MCF 10A (cell line): Measurements from ENCODE around the gene LIPH. TPM values are rescaled to one million over a fixed set of nuclear protein-coding genes. Genes with fewer than 3 reads are reported as not detected.
"Not testable (repeated sequence)": the region's sequence is repeated elsewhere in the genome, so short reads cannot be mapped to it uniquely, and the experiment has no call there.

Experiments
- BruUV-seq: library from RNA; stranded (reverse); fragments of 400-500 nt; replicated peaks from 2 replicates; lab custom pipeline; 2021; lab: Mats Ljungman, UMichigan
- CTCF ChIA-PET: fragments of 300-600 bp; sonication (Branson Sonifier 250); formaldehyde crosslinking; extraction: SDS; loops from one replicate; lab custom pipeline; 2021; ENCODE audit warnings: antibody characterized with exemption, inconsistent platforms; lab: Yijun Ruan, JAX
- POLR2A ChIA-PET: fragments of 300-600, 350-650 bp; sonication (Branson Sonifier 250); formaldehyde crosslinking; extraction: SDS; loops from one replicate; lab custom pipeline; 2020; ENCODE audit warnings: antibody characterized with exemption, inconsistent platforms; lab: Yijun Ruan, JAX
- DNase-seq: peaks from one replicate; pipeline ENCODE4 v3.0.0-alpha.2; 2018; ENCODE audit not compliant: unreplicated experiment
- H3K27ac Mint-ChIP-seq: one replicate; pipeline ENCODE4 v1.8.0; 2022; ENCODE audit warnings: mild to moderate bottlenecking, low read depth, mixed read lengths; ENCODE audit not compliant: unreplicated experiment
- H3K27me3 Mint-ChIP-seq: one replicate; pipeline ENCODE4 v1.8.0; 2022; ENCODE audit warnings: mixed read lengths; ENCODE audit not compliant: insufficient read depth, unreplicated experiment
- H3K36me3 Mint-ChIP-seq: one replicate; pipeline ENCODE4 v1.8.0; 2022; ENCODE audit warnings: mild to moderate bottlenecking, moderate library complexity, mixed read lengths; ENCODE audit not compliant: insufficient read depth, unreplicated experiment
- H3K4me1 Mint-ChIP-seq: one replicate; pipeline ENCODE4 v1.8.0; 2022; ENCODE audit warnings: mixed read lengths; ENCODE audit not compliant: insufficient read depth, unreplicated experiment
- H3K4me3 Mint-ChIP-seq: one replicate; pipeline ENCODE4 v1.8.0; 2022; ENCODE audit warnings: mild to moderate bottlenecking, moderate library complexity, mixed read lengths; ENCODE audit not compliant: unreplicated experiment
- H3K9me3 Mint-ChIP-seq: one replicate; pipeline ENCODE4 v1.8.0; 2022; ENCODE audit warnings: mixed read lengths; ENCODE audit not compliant: unreplicated experiment
- CTCF ChIP-seq: fragments of 200-600 bp; IDR thresholded peaks from one replicate; pipeline ENCODE4 v1.8.0; 2022; ENCODE audit warnings: antibody characterized with exemption, mild to moderate bottlenecking; ENCODE audit not compliant: unreplicated experiment
- intact Hi-C: fragments of 100-400 bp; cut with micrococcal nuclease; formaldehyde crosslinking; loops from 2 replicates; pipeline ENCODE4 v1.14.1; 2022
- total RNA-seq: library from RNA; stranded (reverse); gene quantifications from 2 replicates; pipeline ENCODE4 v1.2.3, GENCODE V29; 2022

Gene LIPH
- total RNA-seq, 1 experiment from 2014 or later = 0.07 TPM

- no TSS peak for BruUV-seq
- Mint-ChIP-seq H3K27me3 (no peaks in the 10 kb centered on the region), H3K27ac (no peak overlapping the region), H3K4me3 (no peak overlapping the region), H3K9me3 (no peaks in the 10 kb centered on the region), H3K4me1 (peaks cover 6% of the 10 kb centered on the region), H3K36me3 (peaks cover 20% of the 10 kb centered on the region)
- ChIA-PET CTCF (interaction anchor here (0.6 kb wide), 1 partner anchor 85 kb away, joined by 3 read pairs; no protein-coding TSS in a partner anchor), POLR2A (no interaction called here)
- no peak for TF ChIP-seq CTCF
- DNase-seq = peak; percentile 91
- intact Hi-C loops = no loop called here
Observed at GRCh38 chr3:185473290-185473815, 79.0 kb downstream of the LIPH start.

- H3K9me3 Mint-ChIP-seq = no peaks in the 10 kb centered on the region
- H3K27me3 Mint-ChIP-seq = no peaks in the 10 kb centered on the region
- CTCF ChIA-PET = interaction anchor here (0.6 to 1.8 kb wide), 3 partner anchors 9 to 1299 kb away, joined by 3 to 8 read pairs (median 7); no protein-coding TSS in a partner anchor
- POLR2A ChIA-PET = no interaction called here
- no peak for TF ChIP-seq CTCF
- no peak overlapping the region for H3K4me3 Mint-ChIP-seq
- intact Hi-C loops = no loop called here
- H3K27ac Mint-ChIP-seq = no peak overlapping the region
- DNase-seq = no peak
- no TSS peak for BruUV-seq
- H3K36me3 Mint-ChIP-seq = peaks cover 9% of the 10 kb centered on the region
- peaks cover 6% of the 10 kb centered on the region for H3K4me1 Mint-ChIP-seq
Observed at GRCh38 chr3:185470323-185470722, 82.1 kb downstream of the LIPH start.

GRCh38 chr3:185469542-185469941, 82.8 kb downstream of the LIPH start:
- BruUV-seq = no TSS peak
- DNase-seq = no peak
- intact Hi-C loops = no loop called here
- H3K4me3 Mint-ChIP-seq = no peak overlapping the region
- ChIA-PET CTCF (interaction anchor here (1.6 to 1.8 kb wide), 2 partner anchors 8 to 10 kb away, joined by 7 to 8 read pairs; no protein-coding TSS in a partner anchor), POLR2A (no interaction called here)
- no peaks in the 10 kb centered on the region for H3K9me3 Mint-ChIP-seq
- no peaks in the 10 kb centered on the region for H3K27me3 Mint-ChIP-seq
- H3K4me1 Mint-ChIP-seq = peaks cover 6% of the 10 kb centered on the region
- H3K27ac Mint-ChIP-seq = no peak overlapping the region
- peaks cover 8% of the 10 kb centered on the region for H3K36me3 Mint-ChIP-seq
- TF ChIP-seq CTCF = no peak

GRCh38 chr3:185466123-185466522, 86.3 kb downstream of the LIPH start:
- intact Hi-C loops, H3K4me1 Mint-ChIP-seq, BruUV-seq, H3K27me3 Mint-ChIP-seq, H3K4me3 Mint-ChIP-seq, H3K36me3 Mint-ChIP-seq, DNase-seq, H3K9me3 Mint-ChIP-seq, H3K27ac Mint-ChIP-seq, POLR2A ChIA-PET: not testable (repeated sequence)
- CTCF ChIA-PET = interaction anchor here (0.6 to 1.5 kb wide), 3 partner anchors 93 to 113 kb away, joined by 3 to 4 read pairs (median 3); no protein-coding TSS in a partner anchor
